AG09319 (cell line): Measurements from ENCODE around the gene OTOGL.
A peak's percentile ranks its signal among the peaks of the same experiment; 100 is the strongest.

Experiments used
- DNase-seq: peaks from one replicate; pipeline ENCODE4 v3.0.0-alpha.2; 2010; ENCODE audit warnings: low read depth; ENCODE audit errors: extremely low read depth
- CTCF ChIP-seq: IDR thresholded peaks from 2 replicates; pipeline ENCODE4 v1.5.1; 2011; ENCODE audit warnings: low read depth, mild to moderate bottlenecking, inconsistent platforms, low read length, moderate library complexity

The OTOGL gene

GRCh38 chr12:80262346-80262745 lies 163.0 kb downstream of the OTOGL start:
- no peak for DNase-seq
- TF ChIP-seq CTCF: no peak

- DNase-seq: no peak
- no peak for TF ChIP-seq CTCF
Measured at GRCh38 chr12:80262771-80263170, 163.4 kb downstream of the OTOGL start.

- no peak for TF ChIP-seq CTCF
- no peak for DNase-seq
Measured at GRCh38 chr12:80264386-80264785, 165.0 kb downstream of the OTOGL start.

- DNase-seq: no peak
- no peak for TF ChIP-seq CTCF
Measured at GRCh38 chr12:80264891-80265290, 165.6 kb downstream of the OTOGL start.

GRCh38 chr12:80268924-80269749 lies 169.8 kb downstream of the OTOGL start:
- no peak for TF ChIP-seq CTCF
- no peak for DNase-seq

GRCh38 chr12:80269803-80270552 lies 170.6 kb downstream of the OTOGL start:
- TF ChIP-seq CTCF: peak; percentile 48
- DNase-seq: no peak

- no peak for TF ChIP-seq CTCF
- DNase-seq: no peak
Measured at GRCh38 chr12:80271780-80272179, 172.4 kb downstream of the OTOGL start.
